GM19438 (cell line): Measurements from ENCODE around the gene EEF1AKMT3.

Source experiments
- ATAC-seq: cut with Tn5 transposase; IDR thresholded peaks from one replicate; pipeline ENCODE4 v1.9.1; 2021; ENCODE audit warnings: low read depth; ENCODE audit not compliant: unreplicated experiment

The EEF1AKMT3 gene

GRCh38 chr12:57829025-57829777, 56.8 kb downstream of the EEF1AKMT3 start:
- ATAC-seq: no peak

- ATAC-seq: no peak
Measured at GRCh38 chr12:57830393-57830792, 58.0 kb downstream of the EEF1AKMT3 start.
